Activated T-cell treated with anti-CD3 and anti-CD28 coated beads, Interleukin-2, amount 50 U/mL, for 72 hours (primary cell): ENCODE data around the gene TNFRSF8. TPM values are rescaled to one million over a fixed set of nuclear protein-coding genes. Genes with fewer than 3 reads are reported as not detected.
A peak's percentile ranks its signal among the peaks of the same experiment; 100 is the strongest.

ENCODE experiments used
- ATAC-seq, 2 donors: fragments of 150-1000 bp; cut with Tn5 transposase; replicated peaks in 1 of 2; 2 replicates each; pipeline ENCODE4 v1.10.0; 2021; ENCODE audit warnings: moderate library complexity in 2 of 2, mild to moderate bottlenecking in 1 of 2
- DNase-seq, 2 donors: peaks; one replicate each; pipeline ENCODE4 v3.0.0; 2021 to 2022; ENCODE audit warnings: mixed read lengths in 1 of 2
- H3K27ac Mint-ChIP-seq: one replicate; pipeline ENCODE4 v1.8.0; 2022; ENCODE audit warnings: mild to moderate bottlenecking, moderate library complexity, mixed read lengths
- H3K27me3 Mint-ChIP-seq: one replicate; pipeline ENCODE4 v1.8.0; 2022; ENCODE audit warnings: low read depth, mixed read lengths
- H3K36me3 Mint-ChIP-seq, 2 donors: one replicate each; pipeline ENCODE4 v1.8.0; 2022; ENCODE audit warnings: mixed read lengths in 2 of 2, mild to moderate bottlenecking in 1 of 2; ENCODE audit not compliant: insufficient read depth in 2 of 2
- H3K4me1 Mint-ChIP-seq: one replicate; pipeline ENCODE4 v1.8.0; 2022; ENCODE audit warnings: low read depth, mixed read lengths
- H3K4me3 Mint-ChIP-seq, 2 donors: one replicate each; pipeline ENCODE4 v1.8.0; 2022; ENCODE audit warnings: mild to moderate bottlenecking in 2 of 2, mixed read lengths in 2 of 2, moderate library complexity in 2 of 2
- H3K9me3 Mint-ChIP-seq, 2 donors: one replicate each; pipeline ENCODE4 v1.8.0; 2022; ENCODE audit warnings: mixed read lengths in 2 of 2
- total RNA-seq, 2 donors: library from RNA; stranded (reverse); gene quantifications; one replicate each; pipeline ENCODE4 v1.2.3, GENCODE V29; 2022

The TNFRSF8 gene
- total RNA-seq, result 10 to 100 TPM; 39.5 to 63.5 TPM

GRCh38 chr1:12063141-12064072, at the start of gene TNFRSF8:
Gene TNFRSF8 (plus strand): TSS chr1:12063303. CDS start chr1:12063599, 296 bp downstream.
- Mint-ChIP-seq H3K27me3 (peaks cover 16% of the 10 kb centered on the region), H3K4me1 (peaks cover 88% of the 10 kb centered on the region), H3K27ac (peak within 1 kb of the TSS; percentile 66), H3K9me3 (peaks cover 0 to 2% of the 10 kb centered on the region in 2 donors), H3K36me3 (peaks cover 4 to 15% of the 10 kb centered on the region in 2 donors), H3K4me3 (peak within 1 kb of the TSS; percentile 92 to 96)
- peak; percentile 74 to 75 for DNase-seq
- ATAC-seq, result peak; percentile 26 to 29

DNA sequence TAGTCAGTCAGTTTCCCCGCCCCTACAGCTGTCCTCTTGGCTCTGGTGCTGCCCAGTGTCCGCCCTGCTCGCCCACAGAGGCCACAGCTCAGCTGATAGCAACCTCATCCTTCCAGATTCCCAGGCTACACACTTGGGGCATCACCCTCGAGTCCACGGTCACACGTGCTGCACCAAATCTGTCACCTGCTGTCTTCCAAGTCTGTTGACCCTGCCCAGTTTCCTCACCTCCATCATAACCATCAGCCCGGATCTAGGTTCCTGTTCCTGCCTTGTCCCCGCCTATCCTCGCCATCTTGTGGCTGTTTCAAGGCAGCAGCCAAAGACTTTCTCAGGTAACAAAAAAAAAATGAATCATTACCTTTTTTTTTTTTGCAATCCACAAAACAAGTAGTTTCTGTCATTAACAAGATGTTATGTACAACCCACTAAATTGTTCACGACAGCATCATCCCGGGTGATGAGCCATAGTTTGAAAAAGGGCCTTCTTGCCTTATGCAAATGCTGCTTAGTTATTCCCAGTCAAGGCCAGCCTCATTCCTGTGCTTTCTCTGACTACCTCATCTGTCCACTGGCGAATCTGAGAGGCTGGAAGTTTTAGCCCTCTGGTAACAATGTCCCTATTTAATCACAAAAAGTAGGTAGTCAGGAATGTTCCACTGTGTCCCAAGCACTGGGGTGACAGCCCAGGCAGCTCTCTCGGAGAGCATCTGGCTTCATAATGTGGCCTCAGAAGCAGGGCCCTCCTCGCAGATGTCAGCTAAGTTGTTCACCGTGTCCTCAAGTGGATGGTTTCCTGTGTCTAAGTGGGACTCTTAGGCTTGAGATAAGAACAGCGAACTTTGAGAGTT, 48.7 kb upstream of the TNFRSF8 start:
- H3K4me1 Mint-ChIP-seq, result peaks cover 27% of the 10 kb centered on the region
- peak overlapping the region; percentile 62 to 74 for H3K4me3 Mint-ChIP-seq
- no peaks in the 10 kb centered on the region for H3K9me3 Mint-ChIP-seq
- no peaks in the 10 kb centered on the region for H3K27me3 Mint-ChIP-seq
- DNase-seq (peak in 1 of 2 donors; percentile 28), ATAC-seq (no peak)
- H3K36me3 Mint-ChIP-seq, result peaks cover 4 to 14% of the 10 kb centered on the region in 2 donors
- peak overlapping the region; percentile 91 for H3K27ac Mint-ChIP-seq

DNA sequence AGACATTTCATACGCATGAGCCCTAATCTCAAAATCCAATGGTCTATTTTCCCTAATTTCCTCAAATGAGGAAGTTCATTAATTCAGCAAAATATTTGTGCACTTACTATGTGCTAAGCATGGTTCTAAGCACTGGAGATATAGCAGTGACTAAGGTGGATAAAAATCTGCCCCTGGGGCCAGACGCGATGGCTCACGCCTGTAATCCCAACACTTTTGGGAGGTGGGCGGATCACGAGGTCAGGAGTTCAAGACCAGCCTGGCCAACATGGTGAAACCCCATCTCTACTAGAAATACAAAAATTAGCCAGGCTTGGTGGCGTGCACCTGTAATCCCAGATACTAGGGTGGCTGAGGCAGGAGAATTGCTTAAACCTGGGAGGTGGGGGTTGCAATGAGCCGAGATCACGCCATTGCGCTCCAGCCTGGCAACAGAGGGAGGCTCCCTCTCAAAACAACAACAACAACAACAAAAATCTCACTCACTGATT, 48.1 kb upstream of the TNFRSF8 start:
- ATAC-seq (no peak), DNase-seq (no peak)
- Mint-ChIP-seq H3K4me1 (peaks cover 27% of the 10 kb centered on the region), H3K36me3 (peaks cover 4 to 10% of the 10 kb centered on the region in 2 donors), H3K27me3 (no peaks in the 10 kb centered on the region), H3K4me3 (no peak overlapping the region), H3K27ac (peak overlapping the region; percentile 91), H3K9me3 (no peaks in the 10 kb centered on the region)

DNA sequence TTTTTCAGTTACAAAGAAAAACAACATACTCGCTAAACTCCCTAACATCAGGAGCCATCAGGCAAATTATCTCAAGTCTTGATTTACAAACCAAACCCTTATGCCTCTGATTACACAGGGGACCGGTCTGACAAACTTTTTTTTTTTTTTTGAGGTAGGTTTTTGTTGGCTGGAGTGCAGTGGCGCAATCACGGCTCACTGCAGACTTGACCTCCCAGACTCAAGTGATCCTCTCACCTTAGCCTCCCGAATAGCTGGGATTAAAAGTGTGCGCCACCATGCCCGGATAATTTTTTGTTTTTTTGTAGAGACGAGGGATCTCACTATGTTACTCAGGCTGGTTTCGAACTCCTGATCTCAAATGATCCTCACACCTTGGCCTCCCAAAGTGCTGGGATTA, 47.6 kb upstream of the TNFRSF8 start:
- no peak overlapping the region for H3K4me3 Mint-ChIP-seq
- peaks cover 4 to 10% of the 10 kb centered on the region in 2 donors for H3K36me3 Mint-ChIP-seq
- H3K4me1 Mint-ChIP-seq, result peaks cover 27% of the 10 kb centered on the region
- ATAC-seq, result no peak
- no peaks in the 10 kb centered on the region for H3K27me3 Mint-ChIP-seq
- no peak for DNase-seq
- H3K27ac Mint-ChIP-seq, result no peak overlapping the region
- H3K9me3 Mint-ChIP-seq, result no peaks in the 10 kb centered on the region

- H3K27ac Mint-ChIP-seq, result no peak overlapping the region
- H3K27me3 Mint-ChIP-seq, result no peaks in the 10 kb centered on the region
- no peak overlapping the region for H3K4me3 Mint-ChIP-seq
- H3K9me3 Mint-ChIP-seq, result no peaks in the 10 kb centered on the region
- H3K4me1 Mint-ChIP-seq, result peaks cover 27% of the 10 kb centered on the region
- ATAC-seq, result no peak
- peaks cover 4 to 6% of the 10 kb centered on the region in 2 donors for H3K36me3 Mint-ChIP-seq
- no peak for DNase-seq
These were observed 46.9 kb upstream of the TNFRSF8 start for GRCh38 chr1:12016182-12016581.

- Mint-ChIP-seq H3K27me3 (no peaks in the 10 kb centered on the region), H3K36me3 (peaks cover 3 to 12% of the 10 kb centered on the region in 2 donors), H3K27ac (no peak overlapping the region), H3K9me3 (no peaks in the 10 kb centered on the region), H3K4me3 (peak overlapping the region; percentile 78 to 87), H3K4me1 (peaks cover 1% of the 10 kb centered on the region)
- no peak for DNase-seq
- ATAC-seq, result peak in 1 of 2 donors; percentile 1
These were observed 43.1 kb upstream of the TNFRSF8 start for GRCh38 chr1:12019858-12020509.

DNA sequence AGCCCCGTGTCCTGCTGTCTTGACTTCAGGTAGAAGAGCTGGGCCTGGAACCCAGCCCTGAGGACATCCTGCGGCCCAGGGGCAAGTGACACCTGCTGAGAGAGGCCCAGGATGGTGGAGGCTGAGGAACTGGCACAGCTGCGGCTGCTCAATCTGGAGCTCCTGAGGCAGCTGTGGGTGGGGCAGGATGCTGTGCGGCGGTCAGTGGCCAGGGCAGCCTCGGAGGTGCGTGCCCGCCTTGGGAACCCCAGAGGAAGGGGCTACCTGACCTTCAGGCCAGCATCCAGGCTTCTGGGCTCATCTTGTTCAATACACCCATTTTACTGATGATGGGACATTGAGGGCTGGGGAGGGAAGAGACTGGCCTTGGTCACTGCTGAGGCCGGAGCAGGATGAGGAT, 41.5 kb upstream of the TNFRSF8 start:
- H3K4me3 Mint-ChIP-seq, result no peak overlapping the region
- no peak overlapping the region for H3K27ac Mint-ChIP-seq
- ATAC-seq, result no peak

DNA sequence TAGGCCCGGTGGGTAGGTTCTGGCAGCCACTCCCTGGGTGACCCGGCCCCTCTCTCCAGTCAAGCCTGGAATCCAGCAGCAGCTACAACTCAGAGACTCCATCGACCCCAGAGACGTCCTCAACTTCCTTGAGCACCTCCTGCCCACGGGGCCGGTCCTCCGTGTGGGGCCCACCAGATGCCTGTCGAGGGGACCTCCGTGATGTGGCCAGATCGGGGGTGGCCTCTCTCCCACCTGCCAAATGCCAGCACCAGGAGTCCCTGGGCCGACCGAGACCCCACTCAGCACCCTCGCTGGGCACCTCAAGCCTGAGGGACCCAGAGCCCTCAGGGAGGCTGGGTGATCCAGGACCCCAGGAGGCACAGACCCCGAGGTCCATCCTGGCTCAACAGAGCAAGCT, 41.1 kb upstream of the TNFRSF8 start:
- Mint-ChIP-seq H3K4me3 (no peak overlapping the region), H3K9me3 (no peaks in the 10 kb centered on the region), H3K27me3 (no peaks in the 10 kb centered on the region), H3K4me1 (no peaks in the 10 kb centered on the region), H3K36me3 (peaks cover 10 to 24% of the 10 kb centered on the region in 2 donors), H3K27ac (no peak overlapping the region)
- DNase-seq, result no peak
- ATAC-seq, result no peak

More for the DNA sequence above, 41.5 kb upstream of the TNFRSF8 start:
- Mint-ChIP-seq H3K36me3 (peaks cover 8 to 20% of the 10 kb centered on the region in 2 donors), H3K4me1 (no peaks in the 10 kb centered on the region), H3K27me3 (no peaks in the 10 kb centered on the region), H3K9me3 (no peaks in the 10 kb centered on the region)
- DNase-seq, result no peak

- no peaks in the 10 kb centered on the region for H3K4me1 Mint-ChIP-seq
- H3K27ac Mint-ChIP-seq, result no peak overlapping the region
- no peaks in the 10 kb centered on the region for H3K9me3 Mint-ChIP-seq
- H3K36me3 Mint-ChIP-seq, result peaks cover 13 to 31% of the 10 kb centered on the region in 2 donors
- no peak overlapping the region for H3K4me3 Mint-ChIP-seq
- DNase-seq (no peak), ATAC-seq (no peak)
- no peaks in the 10 kb centered on the region for H3K27me3 Mint-ChIP-seq
These were observed 36.5 kb upstream of the TNFRSF8 start for GRCh38 chr1:12026586-12026985.

DNA sequence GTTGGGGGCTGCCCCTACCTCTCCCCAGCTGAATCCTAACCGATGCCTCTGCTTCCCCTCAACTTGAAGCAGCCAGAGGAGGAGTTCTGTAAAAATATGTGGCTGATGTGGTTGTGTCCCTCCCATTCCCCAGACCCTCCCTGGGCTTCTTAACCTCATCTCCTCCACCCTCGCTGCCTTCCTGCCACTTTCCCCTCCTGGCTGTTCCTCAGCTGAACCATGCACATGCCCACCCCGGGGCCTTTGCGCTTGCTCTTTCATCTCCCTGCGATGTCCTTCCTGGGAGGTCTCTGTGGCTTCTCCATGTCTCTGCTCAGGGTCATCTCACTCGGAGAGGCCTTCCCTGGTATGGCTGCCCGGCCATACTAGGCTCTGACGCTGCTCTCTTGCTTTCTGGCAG, 34.9 kb upstream of the TNFRSF8 start:
- peak overlapping the region; percentile 24 for H3K27ac Mint-ChIP-seq
- no peaks in the 10 kb centered on the region for H3K27me3 Mint-ChIP-seq
- H3K4me1 Mint-ChIP-seq, result no peaks in the 10 kb centered on the region
- ATAC-seq, result no peak
- H3K4me3 Mint-ChIP-seq, result no peak overlapping the region
- no peaks in the 10 kb centered on the region for H3K9me3 Mint-ChIP-seq
- DNase-seq, result no peak
- peaks cover 13 to 31% of the 10 kb centered on the region in 2 donors for H3K36me3 Mint-ChIP-seq

DNA sequence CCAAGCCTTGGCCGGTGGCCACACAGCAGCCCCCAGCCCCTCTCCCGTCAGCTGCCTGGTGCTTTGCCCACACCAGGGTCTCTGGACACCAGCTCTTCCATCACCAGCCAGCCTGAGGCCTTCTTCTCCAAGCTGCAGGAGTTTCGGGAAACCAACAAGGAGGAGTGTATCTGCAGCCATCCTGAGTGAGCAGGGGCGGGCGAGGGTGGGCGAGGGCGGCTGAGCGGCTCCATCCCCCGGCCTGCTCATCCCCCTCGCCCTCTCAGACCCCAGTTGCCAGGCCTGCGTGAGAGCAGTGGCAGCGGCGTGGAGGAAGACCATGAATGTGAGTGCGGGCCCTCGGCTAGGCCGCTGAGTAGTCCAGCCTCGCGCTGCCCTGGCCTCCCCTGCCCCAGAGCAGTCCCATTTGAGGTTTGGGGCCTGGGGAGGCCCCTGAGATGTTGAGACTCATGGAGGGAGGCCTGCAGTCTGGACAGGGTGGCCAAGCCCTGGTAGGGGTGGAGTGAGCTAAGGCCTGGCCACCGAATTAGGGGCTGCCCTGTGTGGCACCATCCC, 34.1 kb upstream of the TNFRSF8 start:
- no peaks in the 10 kb centered on the region for H3K27me3 Mint-ChIP-seq
- H3K36me3 Mint-ChIP-seq, result peaks cover 13 to 30% of the 10 kb centered on the region in 2 donors
- no peaks in the 10 kb centered on the region for H3K9me3 Mint-ChIP-seq
- no peak overlapping the region for H3K27ac Mint-ChIP-seq
- no peak overlapping the region for H3K4me3 Mint-ChIP-seq
- H3K4me1 Mint-ChIP-seq, result no peaks in the 10 kb centered on the region
- ATAC-seq (no peak), DNase-seq (no peak)

DNA sequence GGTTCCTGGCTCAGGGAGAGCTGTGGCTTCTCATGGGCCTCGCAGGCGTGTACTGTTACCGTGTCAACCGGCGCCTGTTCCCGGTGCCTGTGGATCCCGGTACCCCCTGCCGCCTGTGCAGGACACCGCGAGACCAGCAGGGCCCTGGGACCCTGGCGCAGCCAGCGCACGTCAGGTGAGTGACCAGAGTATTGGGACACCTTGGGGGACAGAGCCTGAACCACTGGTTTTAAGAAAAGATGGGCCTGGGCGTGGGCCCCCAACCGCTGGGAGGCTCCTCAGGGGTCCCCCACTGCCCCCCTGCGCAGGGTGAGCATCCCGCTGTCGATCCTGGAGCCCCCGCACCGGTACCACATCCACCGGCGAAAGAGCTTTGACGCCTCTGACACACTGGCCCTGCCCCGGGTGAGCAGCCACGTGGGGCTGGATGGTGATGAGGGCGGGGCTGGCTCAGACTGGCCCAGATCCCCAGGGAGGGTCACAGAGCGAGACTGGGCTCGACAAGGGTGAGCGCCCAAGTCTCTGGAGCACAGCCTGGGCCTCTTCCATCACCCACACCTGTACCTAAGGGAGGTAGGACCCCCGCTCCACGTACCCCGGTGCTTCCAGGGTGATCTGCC, 33.3 kb upstream of the TNFRSF8 start:
- H3K27me3 Mint-ChIP-seq, result no peaks in the 10 kb centered on the region
- no peak overlapping the region for H3K27ac Mint-ChIP-seq
- H3K4me1 Mint-ChIP-seq, result no peaks in the 10 kb centered on the region
- DNase-seq (no peak), ATAC-seq (no peak)
- no peaks in the 10 kb centered on the region for H3K9me3 Mint-ChIP-seq
- no peak overlapping the region for H3K4me3 Mint-ChIP-seq
- H3K36me3 Mint-ChIP-seq, result peaks cover 13 to 22% of the 10 kb centered on the region in 2 donors
